Astrocyte (in vitro differentiated cells and primary cell): ENCODE measurements around the gene ERC1. TPM values are rescaled to one million over a fixed set of nuclear protein-coding genes. Genes with fewer than 3 reads are reported as not detected.

Experiments used
- DNase-seq: peaks from one replicate; pipeline ENCODE4 v3.0.0-alpha.2; 2010; ENCODE audit warnings: low read depth
- FAIRE-seq: peaks from 2 replicates; lab custom pipeline; 2011; peaks lifted over from hg19 to GRCh38; lab: Jason Lieb, UNC
- H2AFZ ChIP-seq: 2 replicates; pipeline ENCODE4 v1.6.0; 2012; ENCODE audit warnings: low read depth, low read length, inconsistent platforms
- H3K27ac ChIP-seq: 2 replicates; pipeline ENCODE4 v1.5.1; 2011; ENCODE audit warnings: low read depth, low read length, inconsistent platforms
- H3K27me3 ChIP-seq: 2 replicates; pipeline ENCODE4 v1.6.0; 2011; ENCODE audit warnings: low read length, inconsistent platforms; ENCODE audit not compliant: insufficient read depth
- H3K36me3 ChIP-seq: 2 replicates; pipeline ENCODE4 v1.5.1; 2011; ENCODE audit warnings: low read length, inconsistent platforms; ENCODE audit not compliant: insufficient read depth
- H3K4me1 ChIP-seq: 2 replicates; pipeline ENCODE4 v1.5.1; 2011; ENCODE audit warnings: low read length, inconsistent platforms; ENCODE audit not compliant: insufficient read depth
- H3K4me2 ChIP-seq: 2 replicates; pipeline ENCODE4 v1.6.0; 2012; ENCODE audit warnings: low read length, inconsistent platforms
- H3K4me3 ChIP-seq: 2 replicates; pipeline ENCODE4 v1.5.1; 2011; ENCODE audit warnings: low read depth, mild to moderate bottlenecking, low read length, inconsistent platforms; ENCODE audit not compliant: insufficient read depth
- H3K79me2 ChIP-seq: 2 replicates; pipeline ENCODE4 v1.6.0; 2012; ENCODE audit warnings: mild to moderate bottlenecking, low read length, inconsistent platforms; ENCODE audit not compliant: insufficient read depth
- H3K9ac ChIP-seq: 2 replicates; pipeline ENCODE4 v1.6.0; 2012; ENCODE audit warnings: mild to moderate bottlenecking, low read length, inconsistent platforms
- H3K9me3 ChIP-seq: 2 replicates; pipeline ENCODE4 v1.5.1; 2012; ENCODE audit warnings: low read depth, mild to moderate bottlenecking, low read length, inconsistent platforms; ENCODE audit not compliant: insufficient read depth
- H4K20me1 ChIP-seq: 2 replicates; pipeline ENCODE4 v1.6.0; 2012; ENCODE audit warnings: low read length, inconsistent platforms; ENCODE audit not compliant: insufficient read depth
- H3K27ac Mint-ChIP-seq: one replicate; pipeline ENCODE4 v1.8.0; 2021; ENCODE audit warnings: mild to moderate bottlenecking, mixed read lengths; ENCODE audit not compliant: unreplicated experiment
- H3K27me3 Mint-ChIP-seq: one replicate; pipeline ENCODE4 v1.8.0; 2021; ENCODE audit warnings: low read depth, mixed read lengths; ENCODE audit not compliant: unreplicated experiment
- H3K36me3 Mint-ChIP-seq: one replicate; pipeline ENCODE4 v1.8.0; 2021; ENCODE audit warnings: low read depth, mixed read lengths; ENCODE audit not compliant: unreplicated experiment
- H3K4me1 Mint-ChIP-seq: one replicate; pipeline ENCODE4 v1.8.0; 2021; ENCODE audit warnings: low read depth, mixed read lengths; ENCODE audit not compliant: unreplicated experiment
- H3K4me3 Mint-ChIP-seq: one replicate; pipeline ENCODE4 v1.8.0; 2021; ENCODE audit warnings: mild to moderate bottlenecking, moderate library complexity, mixed read lengths; ENCODE audit not compliant: unreplicated experiment
- H3K9me3 Mint-ChIP-seq: one replicate; pipeline ENCODE4 v1.8.0; 2021; ENCODE audit warnings: mild to moderate bottlenecking, mixed read lengths; ENCODE audit not compliant: unreplicated experiment
- CTCF ChIP-seq: IDR thresholded peaks from 2 replicates; pipeline ENCODE4 v1.5.1; 2011; ENCODE audit warnings: low read depth, mild to moderate bottlenecking, inconsistent platforms, low read length, moderate library complexity; ENCODE audit not compliant: insufficient read depth
- EZH2 ChIP-seq: IDR thresholded peaks from 2 replicates; pipeline ENCODE4 v1.6.1; 2012; ENCODE audit warnings: mild to moderate bottlenecking, low read length, inconsistent platforms; ENCODE audit not compliant: insufficient read depth
- total RNA-seq: library from RNA; stranded (reverse); gene quantifications from 2 replicates; pipeline ENCODE4 v1.2.1, GENCODE V29; 2021

ERC1 gene
- total RNA-seq, 1 donor from 2014 or later: 67.1 TPM

GRCh38 chr12:1102791-1103450, 111.9 kb downstream of the ERC1 start:
- no peaks in the 10 kb centered on the region for H3K4me1 ChIP-seq
- peaks cover 48% of the 10 kb centered on the region for H4K20me1 ChIP-seq
- Mint-ChIP-seq H3K4me3 (no peak overlapping the region), H3K9me3 (no peaks in the 10 kb centered on the region), H3K27me3 (no peaks in the 10 kb centered on the region), H3K36me3 (no peaks in the 10 kb centered on the region), H3K27ac (no peak overlapping the region), H3K4me1 (peaks cover 31% of the 10 kb centered on the region)
- FAIRE-seq (no peak), DNase-seq (no peak)
- H3K27me3 ChIP-seq: no peaks in the 10 kb centered on the region
- no peak overlapping the region for H3K4me3 ChIP-seq
- no peak overlapping the region for H3K27ac ChIP-seq
- H3K79me2 ChIP-seq: peaks cover 36% of the 10 kb centered on the region
- TF ChIP-seq EZH2 (no peak), CTCF (no peak)
- H3K9ac ChIP-seq: no peak overlapping the region
- H3K4me2 ChIP-seq: no peak overlapping the region
- no peak overlapping the region for H2AFZ ChIP-seq
- H3K9me3 ChIP-seq: no peaks in the 10 kb centered on the region
- H3K36me3 ChIP-seq: no peaks in the 10 kb centered on the region

GRCh38 chr12:1103632-1104031, 112.6 kb downstream of the ERC1 start:
- TF ChIP-seq EZH2: no peak
- no peak for TF ChIP-seq CTCF
- Mint-ChIP-seq H3K9me3 (no peaks in the 10 kb centered on the region), H3K36me3 (no peaks in the 10 kb centered on the region), H3K4me1 (peaks cover 34% of the 10 kb centered on the region), H3K27me3 (no peaks in the 10 kb centered on the region), H3K4me3 (no peak overlapping the region), H3K27ac (no peak overlapping the region)
- Histone ChIP-seq H3K4me1 (no peaks in the 10 kb centered on the region), H3K79me2 (peaks cover 29% of the 10 kb centered on the region), H2AFZ (no peak overlapping the region), H3K4me2 (no peak overlapping the region), H3K4me3 (no peak overlapping the region), H3K27ac (no peak overlapping the region), H3K36me3 (no peaks in the 10 kb centered on the region), H3K27me3 (no peaks in the 10 kb centered on the region), H3K9me3 (no peaks in the 10 kb centered on the region), H3K9ac (no peak overlapping the region), H4K20me1 (peaks cover 43% of the 10 kb centered on the region)
- no peak for FAIRE-seq
- no peak for DNase-seq

GRCh38 chr12:1104088-1104800, 113.2 kb downstream of the ERC1 start:
- FAIRE-seq (no peak), DNase-seq (no peak)
- no peaks in the 10 kb centered on the region for H3K4me1 ChIP-seq
- H3K27ac Mint-ChIP-seq: peak overlapping the region; percentile 16
- peaks cover 2% of the 10 kb centered on the region for H3K36me3 Mint-ChIP-seq
- no peak overlapping the region for H3K27ac ChIP-seq
- no peaks in the 10 kb centered on the region for H3K9me3 ChIP-seq
- no peak overlapping the region for H2AFZ ChIP-seq
- no peak overlapping the region for H3K4me3 Mint-ChIP-seq
- no peaks in the 10 kb centered on the region for H3K27me3 Mint-ChIP-seq
- no peak overlapping the region for H3K4me2 ChIP-seq
- peaks cover 40% of the 10 kb centered on the region for H4K20me1 ChIP-seq
- peaks cover 32% of the 10 kb centered on the region for H3K4me1 Mint-ChIP-seq
- H3K27me3 ChIP-seq: no peaks in the 10 kb centered on the region
- no peaks in the 10 kb centered on the region for H3K9me3 Mint-ChIP-seq
- no peak overlapping the region for H3K4me3 ChIP-seq
- H3K9ac ChIP-seq: no peak overlapping the region
- H3K79me2 ChIP-seq: peaks cover 23% of the 10 kb centered on the region
- TF ChIP-seq CTCF (no peak), EZH2 (no peak)
- no peaks in the 10 kb centered on the region for H3K36me3 ChIP-seq
